Activated CD4-positive, alpha-beta T cell treated with anti-CD3 and anti-CD28 coated beads for 1 hour (primary cell): Measurements from ENCODE around the gene FGD3.

Experiments used
- DNase-seq: peaks from one replicate; pipeline ENCODE4 v3.0.0-alpha.2; 2020

The FGD3 gene

GRCh38 chr9:92960561-92961290, 13.4 kb downstream of the FGD3 start:
- no peak for DNase-seq

GRCh38 chr9:92961627-92962302, 14.4 kb downstream of the FGD3 start:
- no peak for DNase-seq

DNA sequence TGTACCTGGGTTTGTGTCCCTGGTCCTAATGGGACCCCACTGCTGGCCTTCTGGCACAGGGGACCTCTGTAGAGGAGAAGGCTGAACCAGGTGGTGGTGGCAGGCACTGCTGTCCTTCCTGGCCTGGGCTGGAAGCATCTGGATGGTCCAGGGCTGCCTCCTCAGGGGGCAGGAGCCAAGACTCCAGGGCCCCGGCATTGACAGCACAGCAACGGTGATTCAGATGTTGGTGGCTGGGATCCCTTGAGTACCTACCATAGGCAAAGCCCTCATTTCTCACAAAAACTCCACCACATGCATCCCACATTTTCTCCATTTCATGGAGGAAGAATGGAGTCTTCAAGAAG, 15.0 kb downstream of the FGD3 start:
- no peak for DNase-seq

DNA sequence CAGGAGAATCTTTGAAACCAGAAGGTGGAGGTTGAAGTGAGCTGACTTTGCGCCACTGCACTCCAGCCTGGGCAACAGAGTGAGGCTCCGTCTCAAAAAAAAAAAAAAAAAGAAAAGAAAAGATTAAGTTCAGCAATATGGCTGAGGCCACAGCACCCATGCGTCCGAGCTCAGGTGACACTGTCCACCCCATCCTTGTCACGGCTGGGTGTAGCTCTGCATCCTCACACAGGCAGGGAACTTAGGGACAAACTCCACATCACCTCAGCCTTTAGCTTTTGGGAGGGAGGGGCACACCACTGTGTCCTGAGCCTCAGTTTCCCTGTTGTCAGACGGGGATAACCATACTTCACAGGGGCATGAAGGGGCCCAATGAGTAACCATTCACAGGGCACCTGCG, 15.5 kb downstream of the FGD3 start:
- DNase-seq, result no peak

- peak; percentile 50 for DNase-seq
These were observed 16.7 kb downstream of the FGD3 start for GRCh38 chr9:92963831-92964606.

DNA sequence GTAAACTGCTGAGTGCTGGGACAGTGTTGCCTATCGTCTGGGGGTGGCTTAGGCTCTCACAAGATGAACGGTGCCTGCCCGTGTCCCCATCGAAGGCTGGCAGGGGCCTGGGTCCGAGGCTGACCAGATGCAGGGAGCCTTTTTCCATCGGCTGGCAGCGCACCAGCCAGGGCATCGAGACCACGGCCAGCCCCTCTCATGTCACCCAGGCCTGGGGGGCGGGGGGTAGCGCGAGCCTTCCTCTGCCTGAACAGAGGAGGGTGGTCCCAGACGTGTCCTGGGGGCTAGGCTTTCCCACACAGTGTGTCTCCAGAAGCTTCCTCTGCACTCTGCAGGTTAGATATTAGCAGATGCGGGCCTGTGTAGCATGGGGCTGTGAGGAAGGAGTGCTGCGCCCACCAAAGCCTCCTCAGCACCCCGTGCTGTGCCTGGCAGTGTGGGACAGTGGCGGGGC, 17.3 kb downstream of the FGD3 start:
- no peak for DNase-seq

DNA sequence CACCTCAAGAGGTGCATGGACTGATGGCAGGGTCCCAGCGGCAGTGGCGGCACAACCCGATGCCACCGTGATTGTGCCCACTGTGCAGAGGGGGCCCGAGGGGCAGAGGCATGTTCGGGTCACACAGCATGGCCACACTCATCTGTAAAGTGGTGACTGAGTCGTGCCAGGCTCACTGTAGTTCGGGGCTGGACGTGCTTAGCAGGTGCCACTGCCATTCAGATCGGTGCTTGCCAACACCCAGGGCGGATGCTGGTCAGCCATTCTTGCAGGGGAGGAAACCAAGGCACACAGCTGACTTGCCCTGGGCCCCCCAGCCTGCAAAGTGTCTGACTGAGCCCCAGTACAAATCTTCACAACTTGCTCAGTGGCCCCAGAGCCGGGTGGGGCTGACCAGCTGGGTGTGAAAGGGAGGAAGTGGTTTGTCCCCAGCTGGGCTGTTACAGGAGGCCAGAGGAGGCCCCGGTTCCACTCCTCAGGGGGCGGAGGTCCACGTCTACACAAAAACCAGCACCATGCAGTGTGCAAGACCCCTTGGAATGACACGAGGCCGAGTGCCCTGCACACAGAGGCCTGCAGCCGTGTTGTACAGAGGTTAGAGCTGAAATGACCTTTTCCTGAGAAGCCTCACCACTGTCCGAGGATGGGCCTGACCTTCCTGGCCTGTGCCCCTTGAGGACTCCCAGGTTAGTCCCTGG, 17.9 kb downstream of the FGD3 start:
- no peak for DNase-seq

- DNase-seq, result no peak
These were observed 18.6 kb downstream of the FGD3 start for GRCh38 chr9:92965759-92966517.

DNA sequence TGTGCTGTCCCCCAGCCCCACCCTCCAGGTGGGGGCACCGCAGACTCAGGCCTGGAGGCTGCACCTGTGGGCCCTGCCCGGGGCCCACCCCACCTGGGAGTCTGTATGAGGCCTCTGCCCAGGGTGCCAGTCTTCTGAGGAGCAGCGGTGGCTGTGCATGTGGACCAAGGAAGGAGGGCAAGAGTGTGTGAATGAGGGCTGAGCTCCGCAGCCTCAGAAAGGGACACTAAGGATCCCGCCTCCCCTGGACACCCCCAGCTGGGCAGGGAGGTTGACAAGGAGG, 19.1 kb downstream of the FGD3 start:
- DNase-seq, result no peak

DNA sequence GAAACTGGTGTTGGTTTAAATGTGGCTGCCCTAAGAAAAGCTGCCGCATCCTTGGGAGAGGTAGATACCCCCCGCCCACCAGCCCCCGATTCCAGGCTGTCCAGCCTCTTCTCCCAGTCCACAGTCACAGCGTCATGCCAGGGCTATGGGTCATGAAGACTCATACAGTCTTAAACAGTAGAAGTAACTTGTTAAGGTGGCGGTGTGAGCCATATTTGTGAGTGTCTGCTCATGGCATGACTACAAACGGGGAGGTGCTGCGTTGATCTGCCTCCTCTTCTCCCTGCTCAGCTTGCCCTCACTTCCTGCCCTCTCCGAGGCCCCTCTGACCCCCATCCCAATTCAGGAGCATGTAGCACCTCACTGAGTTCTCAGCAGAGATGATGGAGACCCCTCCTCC, 20.8 kb downstream of the FGD3 start:
- no peak for DNase-seq

DNA sequence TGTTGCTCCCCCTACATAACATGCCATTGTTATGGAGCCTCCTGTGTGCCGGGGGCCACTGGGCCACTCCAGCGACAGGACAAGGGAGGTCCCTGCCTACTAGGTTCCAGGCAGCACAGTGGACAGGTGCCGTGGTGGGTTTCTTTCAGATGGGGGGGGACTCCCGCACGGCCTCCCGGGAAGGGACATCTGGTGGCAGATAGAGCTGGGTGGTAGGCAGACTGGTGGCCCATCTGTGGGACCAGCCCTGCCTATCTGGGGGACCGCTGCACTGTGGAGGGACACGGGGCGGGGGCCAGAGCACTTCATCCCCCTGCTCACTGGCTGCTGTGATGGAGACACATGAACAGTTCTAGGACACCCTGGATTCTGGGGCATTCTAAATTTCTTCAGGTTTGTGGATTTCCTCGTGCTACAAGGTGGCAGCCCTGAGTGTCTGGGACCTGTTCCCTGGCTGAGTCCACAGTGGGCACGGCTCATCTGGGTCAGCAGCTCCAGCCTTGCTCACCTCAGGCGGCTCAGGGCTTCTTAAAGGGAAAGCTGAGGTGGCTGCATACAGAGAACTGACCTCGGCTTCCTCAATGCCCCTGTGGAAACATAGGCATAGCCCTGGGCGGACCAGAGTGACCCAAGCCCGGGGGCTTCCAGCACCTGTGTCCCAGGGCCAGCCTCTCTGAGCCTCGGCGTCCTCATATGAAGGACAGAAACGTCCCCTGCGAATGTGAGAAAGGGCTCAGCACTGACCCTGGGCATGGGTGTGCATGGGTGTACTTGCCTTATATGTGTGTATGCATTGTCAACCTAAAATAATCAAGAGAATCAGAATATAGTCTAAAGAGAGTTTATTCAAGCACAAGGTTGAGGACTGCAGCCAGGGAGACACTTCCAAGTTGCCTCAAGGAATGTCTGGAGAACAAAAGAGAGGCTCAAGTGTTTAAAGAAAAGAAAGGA, 22.5 kb downstream of the FGD3 start:
- DNase-seq, result no peak

GRCh38 chr9:92970467-92970923, 23.2 kb downstream of the FGD3 start:
- DNase-seq, result no peak

GRCh38 chr9:92971121-92971520, 23.8 kb downstream of the FGD3 start:
- DNase-seq, result no peak

DNA sequence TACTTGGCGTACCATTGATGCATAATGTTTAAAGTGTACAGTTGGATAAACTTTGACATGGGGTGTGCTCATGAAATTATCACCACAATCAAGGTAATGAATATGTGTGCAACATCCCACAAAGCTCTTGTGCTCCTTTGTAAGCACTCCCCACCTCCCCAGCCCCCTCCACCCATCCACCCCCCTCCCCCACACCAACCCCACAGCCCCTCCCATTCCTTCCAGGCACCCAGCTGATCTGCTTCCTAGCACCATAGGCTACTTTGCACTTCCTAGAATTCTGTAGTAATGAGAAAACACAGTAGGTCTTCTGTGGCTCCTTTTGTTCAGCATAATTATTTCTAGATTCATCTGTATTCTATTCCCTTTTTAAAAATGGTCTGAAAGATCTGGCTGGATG, 24.5 kb downstream of the FGD3 start:
- no peak for DNase-seq

- DNase-seq, result no peak
These were observed 26.4 kb downstream of the FGD3 start for GRCh38 chr9:92973700-92974099.

DNA sequence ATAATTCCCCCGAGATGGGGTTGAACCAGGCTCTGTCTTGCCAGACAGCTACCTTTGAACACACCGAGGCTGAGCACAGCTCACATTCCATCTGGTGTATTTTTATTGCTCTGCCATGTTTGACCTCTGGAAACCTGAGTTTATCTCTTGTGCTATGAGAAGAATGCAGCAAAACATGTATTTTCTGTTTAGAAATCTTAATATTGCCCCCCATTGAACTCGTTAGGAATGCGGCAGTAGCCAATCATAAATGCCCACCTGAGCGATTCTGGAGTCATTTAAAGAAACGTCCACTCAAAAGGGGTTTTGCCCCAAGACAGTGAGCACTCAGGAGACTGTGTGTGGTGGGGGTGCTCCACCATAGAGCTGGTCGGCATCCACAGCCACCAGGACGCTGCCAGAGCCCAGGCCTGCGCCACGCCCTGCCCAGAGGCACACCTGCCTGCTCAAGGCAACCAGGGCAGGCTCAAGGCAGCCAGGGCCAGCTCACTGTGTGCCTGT, 26.9 kb downstream of the FGD3 start:
- DNase-seq, result no peak

- DNase-seq, result no peak
These were observed 27.7 kb downstream of the FGD3 start for GRCh38 chr9:92974761-92975755.

GRCh38 chr9:92976431-92976830, 29.1 kb downstream of the FGD3 start:
- DNase-seq, result no peak

- no peak for DNase-seq
These were observed 30.0 kb downstream of the FGD3 start for GRCh38 chr9:92977279-92977678.

DNA sequence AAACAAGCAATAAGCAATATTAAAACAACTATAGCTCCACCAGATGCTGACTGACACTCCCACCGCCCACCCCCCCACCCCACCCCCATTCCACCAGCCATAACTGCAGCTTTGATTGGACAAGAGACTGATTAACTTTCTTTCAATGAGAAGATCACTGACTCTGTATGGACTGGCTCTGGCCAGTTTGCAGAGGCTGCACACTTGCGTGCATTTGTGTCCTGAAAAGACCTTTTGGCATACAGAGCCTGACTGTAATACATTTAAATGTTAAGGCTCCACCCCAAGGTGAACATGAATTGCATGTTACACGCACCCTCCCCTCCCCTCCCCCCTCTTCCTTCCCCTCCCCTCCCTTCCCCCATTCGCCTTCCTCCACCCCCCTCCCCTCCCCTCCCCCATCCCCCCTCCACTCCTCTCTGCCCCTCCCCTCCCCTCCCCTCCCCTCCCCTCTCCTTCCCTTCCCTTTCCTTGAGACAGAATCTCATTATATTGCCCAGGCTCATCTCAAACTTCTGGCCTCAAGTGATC, 31.1 kb downstream of the FGD3 start:
- DNase-seq, result no peak
